HG03575 (cell line): ENCODE results near the gene LAMA1.
"Not testable (repeated sequence)": the region's sequence is repeated elsewhere in the genome, so short reads cannot be mapped to it uniquely, and the experiment has no call there.

Experiments
- ATAC-seq: cut with Tn5 transposase; IDR thresholded peaks from one replicate; pipeline ENCODE4 v1.9.1; 2021; ENCODE audit not compliant: unreplicated experiment, insufficient number of reproducible peaks, low FRiP score; ENCODE audit errors: extremely low read depth

Gene LAMA1, protein sequence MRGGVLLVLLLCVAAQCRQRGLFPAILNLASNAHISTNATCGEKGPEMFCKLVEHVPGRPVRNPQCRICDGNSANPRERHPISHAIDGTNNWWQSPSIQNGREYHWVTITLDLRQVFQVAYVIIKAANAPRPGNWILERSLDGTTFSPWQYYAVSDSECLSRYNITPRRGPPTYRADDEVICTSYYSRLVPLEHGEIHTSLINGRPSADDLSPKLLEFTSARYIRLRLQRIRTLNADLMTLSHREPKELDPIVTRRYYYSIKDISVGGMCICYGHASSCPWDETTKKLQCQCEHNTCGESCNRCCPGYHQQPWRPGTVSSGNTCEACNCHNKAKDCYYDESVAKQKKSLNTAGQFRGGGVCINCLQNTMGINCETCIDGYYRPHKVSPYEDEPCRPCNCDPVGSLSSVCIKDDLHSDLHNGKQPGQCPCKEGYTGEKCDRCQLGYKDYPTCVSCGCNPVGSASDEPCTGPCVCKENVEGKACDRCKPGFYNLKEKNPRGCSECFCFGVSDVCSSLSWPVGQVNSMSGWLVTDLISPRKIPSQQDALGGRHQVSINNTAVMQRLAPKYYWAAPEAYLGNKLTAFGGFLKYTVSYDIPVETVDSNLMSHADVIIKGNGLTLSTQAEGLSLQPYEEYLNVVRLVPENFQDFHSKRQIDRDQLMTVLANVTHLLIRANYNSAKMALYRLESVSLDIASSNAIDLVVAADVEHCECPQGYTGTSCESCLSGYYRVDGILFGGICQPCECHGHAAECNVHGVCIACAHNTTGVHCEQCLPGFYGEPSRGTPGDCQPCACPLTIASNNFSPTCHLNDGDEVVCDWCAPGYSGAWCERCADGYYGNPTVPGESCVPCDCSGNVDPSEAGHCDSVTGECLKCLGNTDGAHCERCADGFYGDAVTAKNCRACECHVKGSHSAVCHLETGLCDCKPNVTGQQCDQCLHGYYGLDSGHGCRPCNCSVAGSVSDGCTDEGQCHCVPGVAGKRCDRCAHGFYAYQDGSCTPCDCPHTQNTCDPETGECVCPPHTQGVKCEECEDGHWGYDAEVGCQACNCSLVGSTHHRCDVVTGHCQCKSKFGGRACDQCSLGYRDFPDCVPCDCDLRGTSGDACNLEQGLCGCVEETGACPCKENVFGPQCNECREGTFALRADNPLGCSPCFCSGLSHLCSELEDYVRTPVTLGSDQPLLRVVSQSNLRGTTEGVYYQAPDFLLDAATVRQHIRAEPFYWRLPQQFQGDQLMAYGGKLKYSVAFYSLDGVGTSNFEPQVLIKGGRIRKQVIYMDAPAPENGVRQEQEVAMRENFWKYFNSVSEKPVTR (N-terminal part only)

DNA sequence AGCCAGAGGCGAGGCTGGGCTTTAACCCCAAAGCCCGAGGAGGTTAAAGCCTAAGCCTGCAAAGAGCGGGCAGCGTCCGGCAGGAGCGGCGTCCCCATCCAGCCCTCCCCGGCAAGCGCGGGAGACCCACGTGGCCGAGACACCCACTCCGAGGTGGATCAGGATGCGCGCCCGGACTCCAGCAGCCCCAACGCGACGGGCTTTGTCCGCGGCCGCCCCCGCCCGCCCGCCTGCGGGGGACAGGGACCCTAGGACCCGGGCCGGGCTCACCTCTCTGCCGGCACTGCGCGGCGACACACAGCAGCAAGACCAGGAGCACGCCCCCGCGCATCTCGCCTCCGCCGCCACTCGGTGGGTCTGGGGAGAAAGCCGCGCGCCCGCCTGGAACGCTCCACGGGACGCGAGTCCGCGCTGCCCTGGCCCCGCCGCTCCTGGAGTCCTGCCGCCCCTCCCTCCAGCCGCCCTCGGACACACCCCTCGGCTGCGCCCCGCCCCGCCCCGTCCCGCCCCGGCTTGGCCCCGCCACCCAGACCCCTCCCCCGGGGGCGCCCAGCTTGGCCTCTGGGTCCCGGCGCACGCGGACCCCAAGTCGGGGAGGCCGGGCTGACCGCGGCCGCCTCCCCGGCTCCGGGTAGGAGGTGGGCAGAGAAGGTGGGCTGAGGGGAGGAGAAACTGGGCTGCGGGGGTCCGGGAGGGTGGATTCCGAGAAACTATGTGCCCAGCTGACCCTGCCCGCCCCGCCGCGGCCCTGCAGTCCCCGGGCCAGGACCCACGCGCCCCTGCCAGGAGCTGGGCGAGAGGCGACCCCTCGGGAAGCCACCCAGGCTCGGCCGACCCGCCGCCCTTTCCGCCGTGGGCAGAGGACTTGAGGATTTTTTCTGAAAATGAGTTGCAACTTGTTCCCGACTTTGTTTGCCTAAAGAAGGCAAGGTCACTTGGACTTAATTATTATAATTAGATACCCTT is at the start of gene LAMA1:
LAMA1 (minus strand) TSS at position 408 of the 966 bp plus-strand sequence; CDS start at position 331, 77 bp downstream.
- ATAC-seq: no peak

- no peak for ATAC-seq
Measured at GRCh38 chr18:7165846-7166393, 48.3 kb upstream of the LAMA1 start.

- no peak for ATAC-seq
Measured at GRCh38 chr18:7164323-7165004, 46.9 kb upstream of the LAMA1 start.

DNA sequence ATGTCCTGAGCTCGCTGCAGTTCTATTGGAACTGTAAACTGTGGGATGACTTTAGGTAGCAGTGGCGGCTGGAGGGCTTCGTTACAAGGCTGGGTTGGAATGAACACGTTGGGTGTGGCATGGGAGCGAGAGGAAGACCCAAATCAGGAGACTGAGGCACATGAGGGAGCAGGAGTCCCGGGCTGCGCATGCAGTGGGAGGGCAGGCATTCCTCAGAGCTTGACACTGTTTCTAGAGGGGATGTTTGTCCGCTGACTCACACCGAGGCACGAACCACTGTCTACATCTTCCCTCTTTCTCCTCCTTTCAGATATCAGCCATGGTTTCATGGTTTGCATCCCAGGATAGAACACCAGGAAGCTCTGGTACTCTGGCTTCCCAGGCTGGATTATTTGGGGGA is 40.6 kb upstream of the LAMA1 start:
- ATAC-seq: no peak

DNA sequence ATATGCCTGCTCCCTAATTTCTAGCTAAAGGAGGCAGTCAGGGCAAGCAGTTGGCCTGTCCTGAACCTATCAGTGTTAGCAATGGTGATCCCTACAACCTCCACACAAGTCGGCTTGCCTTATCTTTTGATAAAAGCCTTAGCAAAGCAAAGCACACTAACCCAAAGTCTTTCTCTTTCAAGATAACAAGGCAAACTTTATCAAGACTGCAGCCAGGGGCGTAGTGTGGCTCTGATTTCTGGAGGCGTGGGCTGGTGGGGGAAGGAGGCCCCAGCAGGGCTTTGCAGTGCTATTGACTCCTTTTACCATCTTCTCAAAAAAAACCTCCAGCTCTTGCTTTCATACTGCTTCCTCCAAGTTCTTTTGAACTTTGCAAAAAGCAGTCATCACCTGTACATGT is 40.2 kb upstream of the LAMA1 start:
- no peak for ATAC-seq

DNA sequence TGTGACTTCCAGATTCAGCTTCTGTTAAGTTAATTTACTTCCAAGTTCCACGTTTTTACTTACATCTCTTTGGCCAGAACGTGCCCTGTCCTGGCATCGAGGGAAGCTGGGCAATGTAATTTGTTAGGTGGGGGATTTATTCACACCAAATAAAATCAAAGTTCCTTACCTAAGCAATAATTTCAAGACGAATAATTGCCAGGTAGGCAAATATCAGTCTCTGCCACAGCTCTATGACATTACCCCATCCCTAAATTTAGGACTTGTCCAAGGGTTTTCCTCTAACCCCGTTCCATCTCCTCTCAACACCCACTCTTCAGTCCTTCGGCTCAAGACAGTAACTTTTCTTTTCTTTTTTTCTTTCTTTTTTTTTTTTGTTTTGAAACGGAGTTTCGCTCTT is 38.3 kb upstream of the LAMA1 start:
- no peak for ATAC-seq

GRCh38 chr18:7155092-7155491 is 37.5 kb upstream of the LAMA1 start:
- ATAC-seq: no peak

GRCh38 chr18:7152440-7152839 is 34.8 kb upstream of the LAMA1 start:
- no peak for ATAC-seq

GRCh38 chr18:7147399-7147798 is 29.8 kb upstream of the LAMA1 start:
- ATAC-seq: no peak

- ATAC-seq: no peak
Measured at GRCh38 chr18:7146067-7146466, 28.5 kb upstream of the LAMA1 start.

DNA sequence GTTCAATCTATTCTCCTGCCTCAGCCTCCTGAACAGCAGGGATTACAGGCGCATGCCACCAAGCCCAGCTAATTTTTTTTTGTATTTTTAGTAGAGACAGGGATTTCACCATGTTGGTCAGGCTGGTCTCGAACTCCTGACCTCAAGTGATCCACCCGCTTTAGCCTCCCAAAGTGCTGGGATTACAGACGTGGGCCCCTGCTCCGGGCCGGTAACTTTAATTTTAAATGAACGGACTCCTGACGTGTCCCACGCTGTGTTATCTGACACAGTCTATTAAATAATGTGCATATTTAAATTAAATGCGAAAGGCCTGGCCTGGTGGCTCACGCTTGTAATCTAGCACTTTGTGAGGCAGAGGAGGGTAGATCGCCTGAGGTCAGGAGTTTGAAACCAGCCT is 27.3 kb upstream of the LAMA1 start:
- ATAC-seq: not testable (repeated sequence)

- ATAC-seq: no peak
Measured at GRCh38 chr18:7141287-7141686, 23.7 kb upstream of the LAMA1 start.

DNA sequence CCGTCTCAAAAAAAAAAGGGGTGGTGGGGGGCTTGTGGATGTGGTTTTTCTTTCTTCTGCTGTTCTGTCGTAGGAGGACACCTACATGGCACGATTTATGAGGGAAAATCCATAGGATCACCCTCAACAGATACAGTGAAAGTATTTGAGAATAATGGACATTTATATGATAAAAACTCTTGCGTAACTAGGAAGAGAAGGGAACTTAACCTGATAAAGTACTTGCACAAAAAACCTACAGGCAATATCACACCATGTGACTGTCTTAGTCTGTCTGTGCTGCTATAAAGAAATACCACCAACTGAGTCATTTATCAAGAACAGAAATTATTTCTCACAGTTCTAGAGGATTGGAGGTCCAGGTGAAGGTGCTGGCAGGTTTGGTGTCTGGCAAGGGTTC is 21.8 kb upstream of the LAMA1 start:
- ATAC-seq: no peak

- no peak for ATAC-seq
Measured at GRCh38 chr18:7133181-7133580, 15.6 kb upstream of the LAMA1 start.

DNA sequence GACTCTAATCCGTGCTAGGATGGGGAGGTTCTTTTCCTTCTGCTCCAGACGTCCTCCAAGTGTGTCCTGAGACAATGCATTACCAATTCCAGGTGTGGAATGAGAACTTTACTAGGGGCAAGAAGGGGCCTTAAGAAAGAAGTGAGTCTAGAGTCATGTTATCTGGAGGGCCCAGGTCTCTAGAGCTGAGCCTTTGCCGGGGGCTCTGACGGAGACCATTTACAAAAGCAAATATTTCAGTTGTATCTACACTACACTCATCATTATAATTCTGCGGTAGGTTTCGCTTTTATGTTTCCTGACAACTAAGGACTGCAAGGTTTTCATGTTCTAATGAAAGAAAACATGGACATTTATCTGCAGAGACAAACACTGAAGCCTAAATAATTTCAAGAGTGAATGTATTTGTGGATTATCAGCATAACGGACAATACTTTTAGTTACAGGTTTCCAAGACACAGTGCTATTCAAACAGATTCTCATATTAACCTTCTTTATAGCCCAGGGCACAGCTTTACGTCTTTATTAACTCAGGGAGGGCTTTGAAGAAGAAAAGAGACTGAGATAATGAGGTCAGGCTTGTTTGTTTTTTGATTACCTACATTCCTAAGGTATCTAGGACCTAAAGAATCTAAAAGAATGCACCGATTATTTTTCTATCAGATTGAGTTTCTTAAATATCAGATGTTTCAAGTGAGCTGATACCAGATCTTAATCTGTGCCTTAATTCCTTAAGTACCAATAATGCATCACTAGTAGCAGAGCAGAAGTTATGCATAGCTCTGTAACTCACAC is 15.0 kb upstream of the LAMA1 start:
- ATAC-seq: no peak

DNA sequence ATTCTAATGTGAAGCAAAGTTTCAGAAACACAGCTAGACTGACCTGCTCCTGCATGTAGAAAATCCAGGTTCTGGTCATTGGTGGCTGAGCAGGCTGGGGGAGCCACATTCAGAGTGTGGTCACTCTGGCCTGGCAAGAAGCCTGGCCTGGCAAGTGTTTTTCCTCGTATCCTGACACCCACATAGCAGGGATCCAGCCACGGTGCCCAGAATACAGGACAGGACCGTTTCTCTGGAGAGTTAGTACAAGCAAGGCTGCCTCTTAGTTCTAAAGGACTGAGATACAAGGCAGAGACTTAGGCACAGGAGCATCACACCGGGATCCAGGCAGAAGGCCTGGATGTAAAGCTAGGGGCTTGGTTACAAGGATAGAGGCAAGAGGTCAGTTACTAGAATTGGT is 4.8 kb upstream of the LAMA1 start:
- ATAC-seq: no peak
